IPS-18a (cell line): ENCODE measurements around the gene TMEM44.
A peak's percentile ranks its signal among the peaks of the same experiment; 100 is the strongest.

Experiments used
- H3K27ac ChIP-seq: one replicate; pipeline ENCODE4 v1.5.1; 2013; ENCODE audit warnings: low read length
- H3K27me3 ChIP-seq: one replicate; pipeline ENCODE4 v1.6.1; 2013; ENCODE audit warnings: mild to moderate bottlenecking, low read length; ENCODE audit not compliant: control insufficient read depth, insufficient read depth
- H3K36me3 ChIP-seq: one replicate; pipeline ENCODE4 v1.6.1; 2013; ENCODE audit warnings: low read depth, low read length; ENCODE audit not compliant: control insufficient read depth
- H3K4me1 ChIP-seq: one replicate; pipeline ENCODE4 v1.6.1; 2013; ENCODE audit warnings: low read depth, low read length; ENCODE audit not compliant: control insufficient read depth
- H3K4me3 ChIP-seq: one replicate; pipeline ENCODE4 v1.5.1; 2013; ENCODE audit warnings: low read length
- H3K9ac ChIP-seq: one replicate; pipeline ENCODE4 v1.6.1; 2013; ENCODE audit warnings: mild to moderate bottlenecking, low read length, moderate library complexity
- H3K9me3 ChIP-seq: one replicate; pipeline ENCODE4 v1.6.1; 2013; ENCODE audit warnings: low read depth, low read length; ENCODE audit not compliant: control insufficient read depth

The TMEM44 gene

DNA sequence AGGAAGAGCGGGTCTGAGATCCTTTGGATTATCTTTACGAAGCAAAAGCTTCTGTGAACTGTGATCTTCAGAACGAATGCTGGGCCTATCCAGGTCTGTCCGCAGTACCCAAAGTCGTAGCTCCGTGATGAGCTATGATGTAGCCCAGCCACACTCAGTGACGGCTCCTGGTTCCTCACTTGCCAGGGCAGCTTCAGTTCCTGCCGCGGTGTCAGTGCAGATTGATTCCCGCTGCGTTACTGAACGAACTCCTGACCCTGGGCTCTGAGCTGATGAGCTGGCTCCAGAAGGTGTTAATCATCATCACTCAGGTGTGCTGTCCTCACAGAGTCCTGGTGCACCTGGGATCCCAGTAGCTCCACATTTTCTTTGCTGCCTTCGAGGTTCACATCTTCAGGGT lies 45.0 kb downstream of the TMEM44 start:
- no peaks in the 10 kb centered on the region for H3K36me3 ChIP-seq
- no peaks in the 10 kb centered on the region for H3K27me3 ChIP-seq
- peaks cover 6% of the 10 kb centered on the region for H3K4me1 ChIP-seq
- H3K9me3 ChIP-seq = no peaks in the 10 kb centered on the region
- no peak overlapping the region for H3K4me3 ChIP-seq
- no peak overlapping the region for H3K9ac ChIP-seq
- no peak overlapping the region for H3K27ac ChIP-seq

DNA sequence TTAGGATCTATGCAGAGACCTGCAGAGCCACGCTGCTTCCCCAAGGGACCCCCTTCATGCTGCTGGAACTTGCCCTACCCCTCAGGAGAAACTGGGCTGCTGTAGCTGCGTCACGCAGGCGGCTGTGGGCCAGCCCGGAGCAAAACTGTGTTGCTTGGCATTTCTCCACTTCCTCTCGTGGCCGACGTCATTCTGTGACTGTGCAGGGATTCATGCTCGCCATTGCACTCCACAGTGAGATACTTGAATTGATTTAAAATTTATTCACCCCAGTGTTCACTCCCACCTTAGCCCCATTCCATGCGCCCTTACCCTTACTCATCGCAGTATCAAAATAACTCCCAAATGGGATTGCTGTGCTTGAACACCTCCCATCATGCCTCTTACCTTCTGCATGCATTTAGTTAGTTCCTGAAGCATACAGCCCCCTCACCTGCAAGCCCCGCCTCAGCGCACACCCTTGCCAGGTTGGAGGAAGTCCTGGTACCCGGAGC lies 45.7 kb downstream of the TMEM44 start:
- Histone ChIP-seq H3K27me3 (no peaks in the 10 kb centered on the region), H3K4me3 (no peak overlapping the region), H3K9me3 (no peaks in the 10 kb centered on the region), H3K4me1 (peaks cover 6% of the 10 kb centered on the region), H3K9ac (no peak overlapping the region), H3K27ac (no peak overlapping the region), H3K36me3 (no peaks in the 10 kb centered on the region)

DNA sequence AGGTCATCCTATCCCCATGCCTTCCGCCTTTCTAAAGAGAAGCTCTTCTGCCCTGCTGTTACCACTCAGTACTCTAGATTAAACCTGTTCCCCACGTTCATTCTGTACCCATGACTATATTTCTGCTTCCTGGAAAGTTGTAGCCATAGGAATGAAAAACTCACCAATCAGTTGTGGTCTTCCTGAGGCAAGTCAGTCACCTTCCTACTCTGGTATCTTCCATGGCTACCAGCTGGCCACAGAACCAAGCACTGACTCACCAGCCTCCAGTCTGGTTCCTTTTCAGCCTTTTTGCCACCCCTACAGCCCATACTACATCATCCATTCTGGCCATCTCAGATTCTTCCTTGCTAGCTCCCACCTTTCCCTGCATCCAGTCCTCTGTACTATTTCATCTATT lies 46.4 kb downstream of the TMEM44 start:
- Histone ChIP-seq H3K9ac (no peak overlapping the region), H3K36me3 (no peaks in the 10 kb centered on the region), H3K4me3 (no peak overlapping the region), H3K9me3 (no peaks in the 10 kb centered on the region), H3K27me3 (no peaks in the 10 kb centered on the region), H3K27ac (no peak overlapping the region), H3K4me1 (peaks cover 6% of the 10 kb centered on the region)

DNA sequence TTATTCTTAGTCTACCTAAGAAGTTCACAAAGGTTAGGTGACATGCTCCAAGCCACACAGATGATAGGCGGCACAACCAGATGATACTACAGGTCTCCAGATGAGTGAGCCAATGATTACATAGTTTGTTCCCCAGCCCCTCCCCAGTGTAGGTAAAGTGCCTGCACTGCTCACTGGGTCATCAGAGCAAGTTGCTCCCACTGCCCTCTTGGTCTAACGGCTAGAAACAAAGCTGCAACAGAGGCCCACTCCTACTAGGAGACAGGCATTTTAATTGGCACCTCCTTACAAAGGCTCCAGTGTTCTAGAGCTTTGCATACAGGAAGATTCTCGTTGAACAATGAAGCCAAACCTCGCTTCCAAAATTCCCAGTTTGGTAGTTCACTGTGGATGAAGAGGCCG lies 47.3 kb downstream of the TMEM44 start:
- Histone ChIP-seq H3K27ac (no peak overlapping the region), H3K27me3 (no peaks in the 10 kb centered on the region), H3K9ac (no peak overlapping the region), H3K4me3 (no peak overlapping the region), H3K9me3 (no peaks in the 10 kb centered on the region), H3K36me3 (no peaks in the 10 kb centered on the region), H3K4me1 (peaks cover 6% of the 10 kb centered on the region)

DNA sequence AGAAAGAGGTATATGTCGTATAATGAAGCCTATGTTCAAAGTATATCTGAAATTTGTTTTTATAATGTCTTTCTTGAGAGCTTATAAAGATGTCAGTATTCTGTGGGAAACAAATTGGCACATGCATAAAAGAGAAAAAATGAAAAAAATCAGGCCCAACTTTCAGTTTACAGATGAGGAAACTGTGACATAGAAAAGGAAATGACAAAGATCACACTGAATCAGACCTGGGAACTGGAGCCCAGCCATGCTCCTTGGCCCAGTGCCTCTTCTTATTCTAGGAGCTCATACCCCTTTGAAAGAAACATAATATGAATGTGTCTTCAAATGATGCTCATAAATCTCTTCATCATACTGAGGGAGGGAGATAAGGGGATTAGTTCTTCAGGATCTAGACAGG lies 48.4 kb downstream of the TMEM44 start:
- Histone ChIP-seq H3K27ac (no peak overlapping the region), H3K27me3 (no peaks in the 10 kb centered on the region), H3K4me3 (peak overlapping the region; percentile 99), H3K4me1 (peaks cover 6% of the 10 kb centered on the region), H3K9me3 (no peaks in the 10 kb centered on the region), H3K9ac (no peak overlapping the region), H3K36me3 (no peaks in the 10 kb centered on the region)

DNA sequence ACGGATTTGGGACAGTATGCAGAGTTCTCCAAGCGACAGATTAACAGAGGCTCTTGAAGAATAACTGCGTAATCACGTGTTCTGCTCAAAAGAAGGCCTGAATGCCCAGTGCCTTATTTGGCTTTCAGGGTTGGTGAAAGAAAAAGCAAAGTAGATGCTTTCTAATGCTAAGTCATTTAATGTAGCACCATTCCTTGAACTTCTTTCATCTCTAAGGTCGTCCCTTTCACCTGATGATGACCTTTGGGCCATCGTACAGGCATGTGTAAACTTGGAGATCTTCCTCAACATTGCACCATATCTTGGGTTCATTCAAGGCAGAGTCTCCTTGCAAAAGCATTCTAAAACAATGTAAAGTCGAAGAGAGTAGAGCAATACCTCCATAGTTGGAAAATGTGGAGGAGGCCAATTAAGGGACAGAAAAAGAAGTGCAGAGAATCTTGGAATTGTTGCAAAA lies 48.9 kb downstream of the TMEM44 start:
- no peaks in the 10 kb centered on the region for H3K9me3 ChIP-seq
- no peak overlapping the region for H3K27ac ChIP-seq
- H3K4me1 ChIP-seq = peaks cover 6% of the 10 kb centered on the region
- peak overlapping the region; percentile 91 for H3K9ac ChIP-seq
- H3K36me3 ChIP-seq = no peaks in the 10 kb centered on the region
- H3K27me3 ChIP-seq = no peaks in the 10 kb centered on the region
- peak overlapping the region; percentile 99 for H3K4me3 ChIP-seq

DNA sequence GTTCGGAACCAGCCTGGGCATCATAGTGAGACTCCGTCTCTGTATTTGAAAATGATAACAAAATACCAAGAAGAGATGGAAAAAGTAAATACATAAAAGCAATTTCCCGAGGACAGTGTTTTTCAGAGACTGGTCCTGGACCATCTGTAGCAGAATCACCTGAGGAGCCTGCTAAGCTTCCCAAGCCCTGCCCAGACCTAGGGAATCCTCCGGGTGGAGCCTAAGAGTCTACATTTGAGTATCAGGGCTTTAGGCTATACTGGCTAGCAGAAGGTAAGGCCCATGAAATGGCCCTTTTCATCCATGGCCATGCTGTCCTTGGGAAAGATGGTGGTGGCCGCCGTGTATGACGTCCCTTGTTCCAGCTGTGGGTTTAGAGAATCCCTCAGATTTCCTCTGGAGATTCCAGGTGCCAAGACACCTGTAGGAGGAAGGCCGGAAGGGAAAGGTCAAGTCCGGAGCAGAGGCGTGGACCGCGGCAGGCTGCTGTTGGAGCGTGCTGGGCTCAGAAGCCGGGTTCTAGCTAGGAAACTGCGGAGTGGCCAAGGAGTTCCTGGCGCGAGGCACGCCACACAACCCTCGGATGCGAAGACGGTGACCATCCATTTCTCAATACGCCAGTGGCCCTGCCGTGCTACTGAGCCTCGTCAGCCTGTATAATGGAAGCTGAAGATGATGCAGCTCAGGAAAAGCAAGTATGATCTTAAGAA lies 50.9 kb downstream of the TMEM44 start:
- Histone ChIP-seq H3K9ac (no peak overlapping the region), H3K4me3 (no peak overlapping the region), H3K27ac (no peak overlapping the region), H3K27me3 (no peaks in the 10 kb centered on the region), H3K36me3 (no peaks in the 10 kb centered on the region), H3K4me1 (peaks cover 6% of the 10 kb centered on the region), H3K9me3 (no peaks in the 10 kb centered on the region)

DNA sequence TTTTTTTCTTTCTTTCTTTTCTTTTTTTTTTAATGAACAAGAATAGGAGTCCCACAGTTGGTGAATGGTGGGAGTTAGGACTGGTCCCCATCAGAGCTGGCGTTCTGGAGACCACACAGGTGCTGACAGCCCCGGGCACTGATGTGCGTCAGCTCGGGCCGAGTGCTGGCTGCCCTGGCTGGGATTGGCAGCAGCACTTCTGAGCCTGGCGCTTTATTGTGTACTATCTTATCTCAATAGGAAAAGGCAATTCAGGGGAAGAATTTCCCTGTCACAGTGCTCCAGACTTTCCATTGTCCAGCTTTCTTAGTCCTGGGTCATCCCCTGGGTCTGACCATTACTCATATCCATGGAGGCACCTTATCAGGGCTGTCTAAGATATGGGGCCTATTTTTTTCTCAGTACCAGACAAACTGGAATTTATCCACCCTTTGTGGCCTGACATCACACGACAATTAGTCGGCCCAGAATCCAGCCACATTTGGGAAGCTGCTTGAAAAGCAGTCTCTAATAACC lies 54.1 kb downstream of the TMEM44 start:
- H3K27me3 ChIP-seq = no peaks in the 10 kb centered on the region
- no peaks in the 10 kb centered on the region for H3K36me3 ChIP-seq
- H3K9ac ChIP-seq = no peak overlapping the region
- no peak overlapping the region for H3K4me3 ChIP-seq
- H3K9me3 ChIP-seq = no peaks in the 10 kb centered on the region
- H3K4me1 ChIP-seq = no peaks in the 10 kb centered on the region
- H3K27ac ChIP-seq = no peak overlapping the region

DNA sequence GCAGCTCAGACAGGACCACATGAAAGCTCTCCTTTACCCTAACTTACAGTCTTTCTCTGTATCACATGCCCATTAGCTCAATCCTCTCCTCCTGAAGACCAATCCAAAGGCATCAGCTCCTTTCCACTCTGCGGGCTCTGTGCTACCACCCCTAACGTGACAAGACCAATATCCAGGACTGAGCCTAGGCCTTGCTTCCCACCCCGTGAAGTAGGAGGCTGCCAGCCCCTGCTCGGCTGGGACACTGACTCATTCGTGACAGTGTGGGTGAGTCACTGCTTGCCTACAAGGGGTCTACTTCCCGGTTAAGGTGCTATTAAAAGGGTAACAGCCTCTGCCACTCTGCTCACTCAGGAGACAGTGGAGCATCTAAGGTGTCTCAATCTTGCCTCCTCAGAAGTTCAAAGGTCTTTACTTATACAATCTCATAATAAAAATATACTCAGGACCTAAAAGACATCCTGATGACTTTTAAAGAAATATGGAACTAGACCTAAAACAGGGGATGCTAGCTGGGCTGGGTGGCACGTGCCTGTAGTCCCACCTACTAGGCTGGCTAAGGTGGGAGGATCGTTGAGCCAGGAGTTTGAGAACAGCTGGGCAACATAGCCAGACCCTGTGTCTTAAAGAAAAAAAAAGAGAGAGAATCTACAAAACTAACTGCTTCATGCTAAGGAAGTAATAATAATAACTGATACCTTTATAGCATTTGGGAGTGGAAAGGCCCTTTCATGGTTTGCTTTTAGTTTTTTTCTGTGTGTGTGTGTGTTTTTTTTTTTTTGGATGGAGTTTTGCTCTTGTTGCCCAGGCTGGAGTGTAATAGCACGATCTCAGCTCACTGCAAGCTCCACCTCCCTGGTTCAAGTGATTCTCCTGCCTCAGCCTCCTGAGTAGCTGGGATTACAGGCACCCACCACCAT lies 55.0 kb downstream of the TMEM44 start:
- H3K4me1 ChIP-seq = no peaks in the 10 kb centered on the region
- H3K9ac ChIP-seq = no peak overlapping the region
- H3K27me3 ChIP-seq = no peaks in the 10 kb centered on the region
- no peaks in the 10 kb centered on the region for H3K36me3 ChIP-seq
- H3K27ac ChIP-seq = no peak overlapping the region
- no peaks in the 10 kb centered on the region for H3K9me3 ChIP-seq
- H3K4me3 ChIP-seq = no peak overlapping the region

DNA sequence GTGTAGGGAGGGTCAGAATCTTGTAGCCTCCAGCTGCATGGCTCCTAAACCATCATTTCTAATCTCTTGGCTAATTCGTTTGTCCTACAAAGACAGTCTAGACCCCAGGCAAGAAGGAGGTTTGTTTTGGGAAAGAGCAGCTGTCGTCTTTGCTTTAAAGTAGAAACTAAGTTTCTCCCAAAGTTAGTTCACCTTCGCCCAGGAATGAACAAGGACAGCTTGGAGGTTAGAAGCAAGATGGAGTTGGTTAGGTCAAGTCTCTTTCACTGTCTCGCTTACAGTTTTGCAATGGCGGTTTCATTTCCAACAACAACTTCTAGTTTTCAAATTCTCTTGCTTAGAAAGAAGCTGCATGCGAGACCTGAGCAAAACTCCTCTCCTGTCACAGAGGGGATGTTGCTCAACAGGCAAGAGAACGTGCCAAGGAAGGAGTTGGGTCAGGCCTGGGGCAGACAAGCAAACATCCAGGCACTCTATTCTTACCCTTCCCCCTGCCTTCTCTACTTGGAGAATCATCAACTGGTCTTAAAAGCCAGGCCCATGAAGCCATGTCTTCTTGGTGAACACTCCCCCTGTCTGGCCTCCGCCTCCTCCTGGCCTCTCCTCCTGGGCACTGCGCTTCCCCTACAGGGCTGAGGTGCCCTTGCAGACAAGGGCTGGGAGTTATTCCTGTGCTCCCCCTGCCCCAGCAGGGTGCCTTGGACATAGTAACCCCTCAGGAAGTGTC lies 57.6 kb downstream of the TMEM44 start:
- Histone ChIP-seq H3K4me3 (no peak overlapping the region), H3K36me3 (no peaks in the 10 kb centered on the region), H3K9me3 (no peaks in the 10 kb centered on the region), H3K27ac (no peak overlapping the region), H3K4me1 (no peaks in the 10 kb centered on the region), H3K9ac (no peak overlapping the region), H3K27me3 (no peaks in the 10 kb centered on the region)
